Liver (tissue), 9 donors: ENCODE data around the gene MAG. TPM values are rescaled to one million over a fixed set of nuclear protein-coding genes. Genes with fewer than 3 reads are reported as not detected.

ENCODE experiments used
- DNase-seq: peaks from one replicate; pipeline ENCODE4 v3.0.0-alpha.2; 2017; ENCODE audit warnings: low spot score
- H3K27ac ChIP-seq, 2 donors: one replicate each; pipeline ENCODE4 v1.7.0; 2013; ENCODE audit warnings: inconsistent platforms in 2 of 2, low read length in 2 of 2, control low read depth in 1 of 2, low read depth in 1 of 2, mild to moderate bottlenecking in 1 of 2
- H3K27me3 ChIP-seq, 4 donors: one replicate each; pipeline versions ENCODE4 v1.6.1 to v1.7.0; 2013; ENCODE audit warnings: low read length in 3 of 4, inconsistent platforms in 1 of 4, mild to moderate bottlenecking in 1 of 4, moderate library complexity in 1 of 4; ENCODE audit not compliant: control insufficient read depth in 4 of 4, insufficient read depth in 4 of 4
- H3K36me3 ChIP-seq, 4 donors: one replicate each; pipeline versions ENCODE4 v1.6.1 to v1.7.0; 2013; ENCODE audit warnings: low read length in 3 of 4, mild to moderate bottlenecking in 3 of 4, low read depth in 1 of 4, moderate library complexity in 1 of 4; ENCODE audit not compliant: control insufficient read depth in 4 of 4, insufficient read depth in 3 of 4
- H3K4me1 ChIP-seq, 4 donors: one replicate each; pipeline versions ENCODE4 v1.6.1 to v1.7.0; 2013; ENCODE audit warnings: low read length in 3 of 4, mild to moderate bottlenecking in 3 of 4, moderate library complexity in 1 of 4; ENCODE audit not compliant: control insufficient read depth in 4 of 4, insufficient read depth in 4 of 4
- H3K4me3 ChIP-seq, 3 donors: one replicate each; pipeline versions ENCODE4 v1.6.1 to v1.7.0; 2013; ENCODE audit warnings: low read length in 3 of 3, control low read depth in 1 of 3, low read depth in 1 of 3, mild to moderate bottlenecking in 1 of 3
- H3K9ac ChIP-seq, 2 donors: one replicate each; pipeline ENCODE4 v1.7.0; 2013; ENCODE audit warnings: low read length in 2 of 2, mild to moderate bottlenecking in 2 of 2, moderate library complexity in 2 of 2, control low read depth in 1 of 2, low read depth in 1 of 2
- H3K9me3 ChIP-seq, 4 donors: one replicate each; pipeline versions ENCODE4 v1.6.1 to v1.7.0; 2013; ENCODE audit warnings: low read length in 3 of 4; ENCODE audit not compliant: control insufficient read depth in 4 of 4
- ATF3 ChIP-seq: IDR thresholded peaks from 2 replicates; pipeline ENCODE4 v1.6.1; 2016; ENCODE audit warnings: antibody characterized with exemption
- CTCF ChIP-seq: fragments of 150-350 bp; IDR thresholded peaks from 2 replicates; pipeline ENCODE4 v1.5.1; 2017; ENCODE audit warnings: improper control_type of control experiment, low read depth, low read length; ENCODE audit not compliant: missing input control
- FOXA1 ChIP-seq: IDR thresholded peaks from 2 replicates; pipeline ENCODE4 v1.6.1; 2016; ENCODE audit warnings: antibody characterized with exemption
- FOXA2 ChIP-seq: IDR thresholded peaks from 2 replicates; pipeline ENCODE4 v1.6.1; 2016; ENCODE audit warnings: antibody characterized with exemption
- GABPA ChIP-seq, 2 donors: IDR thresholded peaks in 1 of 2; conservative IDR thresholded peaks in 1 of 2; 2 replicates each; pipeline ENCODE4 v1.6.1; 2016; ENCODE audit warnings: antibody characterized with exemption in 2 of 2, mild to moderate bottlenecking in 1 of 2, moderate library complexity in 1 of 2
- MAX ChIP-seq: IDR thresholded peaks from 2 replicates; pipeline ENCODE4 v1.6.1; 2016; ENCODE audit warnings: antibody characterized with exemption
- NR2F2 ChIP-seq: IDR thresholded peaks from 2 replicates; pipeline ENCODE4 v1.6.1; 2016; ENCODE audit warnings: antibody characterized with exemption
- RAD21 ChIP-seq, 2 donors: IDR thresholded peaks; 2 replicates each; pipeline ENCODE4 v1.6.1; 2016; ENCODE audit warnings: antibody characterized with exemption in 2 of 2, mild to moderate bottlenecking in 2 of 2
- REST ChIP-seq: IDR thresholded peaks from 2 replicates; pipeline ENCODE4 v1.6.1; 2016; ENCODE audit warnings: antibody characterized with exemption, mild to moderate bottlenecking
- SP1 ChIP-seq: IDR thresholded peaks from 2 replicates; pipeline ENCODE4 v1.6.1; 2018; ENCODE audit warnings: antibody characterized with exemption, mild to moderate bottlenecking
- TAF1 ChIP-seq: conservative IDR thresholded peaks from 2 replicates; pipeline ENCODE4 v1.6.1; 2016; ENCODE audit warnings: antibody characterized with exemption, mild to moderate bottlenecking
- WGBS: extraction: QIAGEN DNeasy Blood & Tissue Kit; methylation state at CpG from one replicate; pipeline ENCODE4 v1.1.7; 2013; 5-methylcytosine and 5-hydroxymethylcytosine counted together
- polyA plus RNA-seq, 2 donors: library from polyadenylated mRNA; stranded (reverse) in 1 of 2; unstranded in 1 of 2; fragments of 200-250 nt in 1 of 2; fragments of >200 nt in 1 of 2; fragmentation: Nextera tagmentation in 1 of 2; extraction: Ambion mirVana in 1 of 2; gene quantifications; one replicate each; pipeline versions ENCODE4 v1.2.1 to v1.2.3, GENCODE V29; 2013 to 2015
- total RNA-seq, 2 donors: library from RNA; depleted of rRNA; stranded (reverse); fragments of >200 nt; gene quantifications; one replicate each; pipeline ENCODE4 v1.2.3, GENCODE V29; 2014
- donor health status: healthy.
- donor health status: healthy.
- donor health status: healthy.
- donor health status: healthy.
- donor health status: healthy.

The MAG gene
- total and polyA plus RNA-seq, 4 donors, result 0.29 to 3.9 (median 0.33) TPM; not detected in 1

- Histone ChIP-seq H3K27ac (no peak overlapping the region), H3K4me3 (no peak overlapping the region), H3K9me3 (no peaks in the 10 kb centered on the region), H3K27me3 (peaks cover 0 to 3% (median 0%) of the 10 kb centered on the region in 4 donors), H3K4me1 (peaks cover 0 to 4% (median 2%) of the 10 kb centered on the region in 4 donors), H3K9ac (no peak overlapping the region), H3K36me3 (no peaks in the 10 kb centered on the region)
- no peak for DNase-seq
- TF ChIP-seq CTCF, result no peak
- no peak for TF ChIP-seq TAF1
- no peak for TF ChIP-seq GABPA (IDR thresholded peaks at IDR 0.05 in 1 of 2, conservative IDR thresholded peaks at IDR 0.05 in 1 of 2)
- no peak for TF ChIP-seq REST
- TF ChIP-seq ATF3, result no peak
- TF ChIP-seq MAX, result no peak
- no peak for TF ChIP-seq FOXA1
- TF ChIP-seq FOXA2, result no peak
- WGBS, result 95% methylated on average over 7 of the region's 7 CpGs
These were observed 58.6 kb downstream of the MAG start for GRCh38 chr19:35350591-35350990.

GRCh38 chr19:35351411-35352176 lies 59.6 kb downstream of the MAG start:
- no peaks in the 10 kb centered on the region for H3K9me3 ChIP-seq
- H3K4me1 ChIP-seq, result peaks cover 3 to 10% (median 4%) of the 10 kb centered on the region in 4 donors
- H3K27me3 ChIP-seq, result peaks cover 0 to 3% (median 0%) of the 10 kb centered on the region in 4 donors
- H3K4me3 ChIP-seq, result no peak overlapping the region
- no peak overlapping the region for H3K27ac ChIP-seq
- no peaks in the 10 kb centered on the region for H3K36me3 ChIP-seq
- TF ChIP-seq REST (no peak), SP1 (no peak), RAD21 (IDR thresholded peaks at IDR 0.05) (no peak), MAX (no peak), NR2F2 (no peak), CTCF (no peak)
- WGBS, result 95% methylated on average over 47 of the region's 47 CpGs
- H3K9ac ChIP-seq, result no peak overlapping the region
- no peak for DNase-seq
